OCI-LY1 (cell line): ENCODE measurements around the gene NLRP1.
A peak's percentile ranks its signal among the peaks of the same experiment; 100 is the strongest.

Experiments
- H2AFZ ChIP-seq: fragments of 200-600 bp; sonication (generic), shearing (Covaris generic); 2 replicates; pipeline ENCODE4 v1.6.0; 2014; ENCODE audit warnings: antibody characterized with exemption, mild to moderate bottlenecking, low read length
- H3F3A ChIP-seq: fragments of 200-600 bp; sonication (generic), shearing (Covaris generic); 2 replicates; pipeline ENCODE4 v1.6.0; 2014; ENCODE audit warnings: mild to moderate bottlenecking, antibody characterized with exemption, low read length, moderate library complexity; ENCODE audit not compliant: insufficient read depth
- H3K27ac ChIP-seq: fragments of 200-600 bp; sonication (generic); 2 replicates; pipeline ENCODE4 v1.5.1; 2014; ENCODE audit warnings: low read length, mixed run types, mild to moderate bottlenecking, low read depth; ENCODE audit not compliant: poor library complexity, severe bottlenecking
- H3K27me3 ChIP-seq: fragments of 200-600 bp; sonication (generic); 2 replicates; pipeline ENCODE4 v1.6.0; 2014; ENCODE audit warnings: antibody characterized with exemption, mild to moderate bottlenecking, low read length, moderate library complexity; ENCODE audit not compliant: insufficient read depth
- H3K36me3 ChIP-seq: fragments of 200-600 bp; sonication (generic); 2 replicates; pipeline ENCODE4 v1.6.1; 2014; ENCODE audit warnings: mild to moderate bottlenecking, antibody characterized with exemption, low read length, moderate library complexity, mixed read lengths; ENCODE audit not compliant: insufficient read depth
- H3K4me1 ChIP-seq: fragments of 200-600 bp; sonication (generic); 2 replicates; pipeline ENCODE4 v1.5.1; 2014; ENCODE audit warnings: mild to moderate bottlenecking, low read length, moderate library complexity; ENCODE audit not compliant: insufficient read depth, severe bottlenecking
- H3K4me2 ChIP-seq: fragments of 200-600 bp; sonication (generic), shearing (Covaris generic); 2 replicates; pipeline ENCODE4 v1.6.1; 2014; ENCODE audit warnings: low read length
- H3K4me3 ChIP-seq: fragments of 200-600 bp; sonication (generic); 2 replicates; pipeline ENCODE4 v1.5.1; 2014; ENCODE audit warnings: low read length, low read depth, mild to moderate bottlenecking, mixed read lengths; ENCODE audit not compliant: poor library complexity, severe bottlenecking
- H3K79me2 ChIP-seq: fragments of 200-600 bp; shearing (Covaris generic); 2 replicates; pipeline ENCODE4 v1.6.1; 2016; ENCODE audit warnings: mixed run types, low read length, mixed read lengths; ENCODE audit not compliant: insufficient read depth
- H3K9ac ChIP-seq: fragments of 200-600 bp; sonication (generic), shearing (Covaris generic); 2 replicates; pipeline ENCODE4 v1.6.1; 2014; ENCODE audit warnings: mild to moderate bottlenecking, low read length, mixed read lengths
- H3K9me2 ChIP-seq: fragments of 200-600 bp; sonication (generic), shearing (Covaris generic); 2 replicates; pipeline ENCODE4 v1.6.1; 2014; ENCODE audit warnings: low read depth, mild to moderate bottlenecking, low read length, mixed read lengths
- H3K9me3 ChIP-seq: fragments of 200-600 bp; shearing (Covaris generic); 2 replicates; pipeline ENCODE4 v1.6.1; 2014; ENCODE audit warnings: low read length, mixed read lengths
- H4K20me1 ChIP-seq: fragments of 200-600 bp; sonication (generic), shearing (Covaris generic); 2 replicates; pipeline ENCODE4 v1.6.0; 2016; ENCODE audit warnings: mild to moderate bottlenecking, low read length; ENCODE audit not compliant: insufficient read depth
- EZH2 ChIP-seq: fragments of 200-600 bp; sonication (generic), shearing (Covaris generic); IDR thresholded peaks from 2 replicates; pipeline ENCODE4 v1.8.0; 2017; ENCODE audit warnings: borderline replicate concordance, mixed run types, mild to moderate bottlenecking, antibody characterized with exemption, low read length, moderate library complexity, mixed read lengths
- TF ChIP-seq, protein P1 (sequence below): fragments of 200-600 bp; sonication (generic), shearing (Covaris generic); IDR thresholded peaks from 2 replicates; pipeline ENCODE4 v1.5.1; 2017; ENCODE audit warnings: mild to moderate bottlenecking, antibody characterized with exemption, low read length, moderate library complexity, mixed read lengths

NLRP1 gene

DNA sequence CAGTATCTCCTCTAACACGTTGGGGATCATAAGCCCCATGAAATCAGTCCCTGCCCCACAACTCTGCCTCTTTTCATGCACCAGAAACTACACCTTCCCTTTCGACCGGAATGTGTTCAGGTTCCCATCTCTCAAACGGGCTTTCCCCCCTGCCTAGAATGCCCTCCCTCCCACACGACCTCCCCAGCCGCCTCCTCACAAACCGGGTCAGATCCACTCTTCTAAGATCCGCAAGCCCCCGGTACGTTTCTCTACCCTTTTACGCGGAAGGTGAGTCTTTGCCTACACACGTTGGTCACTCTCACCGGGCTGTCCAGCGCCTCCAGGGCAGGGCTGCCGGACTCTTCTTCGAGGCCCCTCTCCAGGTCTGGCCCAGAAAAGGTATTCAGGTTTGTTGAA lies 116.2 kb downstream of the NLRP1 start:
- peaks cover 13% of the 10 kb centered on the region for H3K36me3 ChIP-seq
- peak overlapping the region; percentile 14 for H3K27ac ChIP-seq
- H3K79me2 ChIP-seq, result peaks cover 54% of the 10 kb centered on the region

GRCh38 chr17:5467416-5467815 lies 116.9 kb downstream of the NLRP1 start:
- Histone ChIP-seq H4K20me1 (no peaks in the 10 kb centered on the region), H3K4me2 (peak overlapping the region; percentile 86), H3K79me2 (peaks cover 59% of the 10 kb centered on the region), H3K4me1 (peaks cover 34% of the 10 kb centered on the region), H3K9me3 (no peaks in the 10 kb centered on the region), H3K9me2 (no peaks in the 10 kb centered on the region), H3K9ac (peak overlapping the region; percentile 98), H3K27ac (no peak overlapping the region), H3K36me3 (peaks cover 16% of the 10 kb centered on the region), H2AFZ (no peak overlapping the region), H3F3A (peaks cover 4% of the 10 kb centered on the region; the same call in 1 of the 2 replicates), H3K27me3 (no peaks in the 10 kb centered on the region), H3K4me3 (peak overlapping the region; percentile 96)
- TF ChIP-seq, protein P1, sequence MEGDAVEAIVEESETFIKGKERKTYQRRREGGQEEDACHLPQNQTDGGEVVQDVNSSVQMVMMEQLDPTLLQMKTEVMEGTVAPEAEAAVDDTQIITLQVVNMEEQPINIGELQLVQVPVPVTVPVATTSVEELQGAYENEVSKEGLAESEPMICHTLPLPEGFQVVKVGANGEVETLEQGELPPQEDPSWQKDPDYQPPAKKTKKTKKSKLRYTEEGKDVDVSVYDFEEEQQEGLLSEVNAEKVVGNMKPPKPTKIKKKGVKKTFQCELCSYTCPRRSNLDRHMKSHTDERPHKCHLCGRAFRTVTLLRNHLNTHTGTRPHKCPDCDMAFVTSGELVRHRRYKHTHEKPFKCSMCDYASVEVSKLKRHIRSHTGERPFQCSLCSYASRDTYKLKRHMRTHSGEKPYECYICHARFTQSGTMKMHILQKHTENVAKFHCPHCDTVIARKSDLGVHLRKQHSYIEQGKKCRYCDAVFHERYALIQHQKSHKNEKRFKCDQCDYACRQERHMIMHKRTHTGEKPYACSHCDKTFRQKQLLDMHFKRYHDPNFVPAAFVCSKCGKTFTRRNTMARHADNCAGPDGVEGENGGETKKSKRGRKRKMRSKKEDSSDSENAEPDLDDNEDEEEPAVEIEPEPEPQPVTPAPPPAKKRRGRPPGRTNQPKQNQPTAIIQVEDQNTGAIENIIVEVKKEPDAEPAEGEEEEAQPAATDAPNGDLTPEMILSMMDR, result no peak
- no peak for TF ChIP-seq EZH2

More for the DNA sequence above, 116.2 kb downstream of the NLRP1 start:
- no peaks in the 10 kb centered on the region for H3K27me3 ChIP-seq
- H3F3A ChIP-seq, result peaks cover 4% of the 10 kb centered on the region; the same call in 1 of the 2 replicates
- H3K4me1 ChIP-seq, result peaks cover 34% of the 10 kb centered on the region
- H2AFZ ChIP-seq, result no peak overlapping the region
- H3K9me2 ChIP-seq, result no peaks in the 10 kb centered on the region
- no peaks in the 10 kb centered on the region for H3K9me3 ChIP-seq
- H3K4me3 ChIP-seq, result peak overlapping the region; percentile 96
- no peaks in the 10 kb centered on the region for H4K20me1 ChIP-seq
- peak overlapping the region; percentile 86 for H3K4me2 ChIP-seq
- TF ChIP-seq, protein P1, result no peak
- TF ChIP-seq EZH2, result no peak
- peak overlapping the region; percentile 98 for H3K9ac ChIP-seq

- Histone ChIP-seq H3K4me1 (peaks cover 34% of the 10 kb centered on the region), H3K9me3 (no peaks in the 10 kb centered on the region), H3K9me2 (no peaks in the 10 kb centered on the region), H3F3A (peaks cover 4% of the 10 kb centered on the region; the same call in 1 of the 2 replicates), H3K9ac (peak overlapping the region; percentile 98; the same call in 1 of the 2 replicates), H3K27me3 (no peaks in the 10 kb centered on the region), H3K4me3 (peak overlapping the region; percentile 96), H3K4me2 (peak overlapping the region; percentile 86), H3K36me3 (peaks cover 17% of the 10 kb centered on the region), H3K79me2 (peaks cover 61% of the 10 kb centered on the region), H3K27ac (no peak overlapping the region), H2AFZ (no peak overlapping the region), H4K20me1 (no peaks in the 10 kb centered on the region)
- TF ChIP-seq EZH2, result no peak
- TF ChIP-seq, protein P1, result no peak
These were observed 118.0 kb downstream of the NLRP1 start for GRCh38 chr17:5466295-5466694.
